Thoracic aorta (tissue), 2 donors: ENCODE measurements around the gene AUTS2. TPM values are rescaled to one million over a fixed set of nuclear protein-coding genes. Genes with fewer than 3 reads are reported as not detected.

Experiments used
- ATAC-seq: fragments of 150-250 bp; one replicate; pipeline ENCODE4 v1.8.0; 2017; ENCODE audit warnings: low read depth; ENCODE audit not compliant: insufficient number of reproducible peaks, low FRiP score
- DNase-seq: peaks from one replicate; pipeline ENCODE4 v3.0.0-alpha.2; 2020; ENCODE audit warnings: low spot score
- H3K27ac ChIP-seq, 2 donors: fragments of 200-600 bp; sonication (generic); 1 replicate in 1 of 2; 2 replicates in 1 of 2; pipeline ENCODE4 v1.5.1; 2016; ENCODE audit warnings: mild to moderate bottlenecking in 2 of 2, moderate library complexity in 2 of 2
- H3K27me3 ChIP-seq: fragments of 200-600 bp; sonication (generic); replicated peaks from 2 replicates; pipeline ENCODE4 v1.6.0; 2016; ENCODE audit warnings: mild to moderate bottlenecking; ENCODE audit not compliant: insufficient read depth
- H3K36me3 ChIP-seq: fragments of 200-600 bp; sonication (generic); one replicate; pipeline ENCODE4 v1.5.1; 2016
- H3K4me1 ChIP-seq, 2 donors: fragments of 200-600 bp; sonication (generic); 1 replicate in 1 of 2; 2 replicates in 1 of 2; pipeline versions ENCODE4 v1.5.1 to v1.6.0; 2016; ENCODE audit warnings: low read depth in 2 of 2, mild to moderate bottlenecking in 1 of 2; ENCODE audit not compliant: control insufficient read depth in 1 of 2
- H3K4me3 ChIP-seq: fragments of 200-600 bp; sonication (generic); 2 replicates; pipeline ENCODE4 v1.5.1; 2016; ENCODE audit warnings: mild to moderate bottlenecking
- H3K9me3 ChIP-seq: fragments of 200-600 bp; sonication (generic); 2 replicates; pipeline ENCODE4 v1.5.1; 2016
- total RNA-seq, 2 donors: library from RNA; depleted of rRNA; stranded (reverse); fragments of >200 nt; gene quantifications; one replicate each; pipeline versions ENCODE4 v1.1.0 to v1.2.3, GENCODE V29; 2016
- TF ChIP-seq, protein P1 (sequence below): fragments of 200-600 bp; sonication (generic); IDR thresholded peaks from one replicate; pipeline ENCODE4 v1.5.1; 2019; ENCODE audit warnings: antibody characterized with exemption

Gene AUTS2
- total RNA-seq, 2 donors from 2014 or later = 49.4 to 101 TPM

DNA sequence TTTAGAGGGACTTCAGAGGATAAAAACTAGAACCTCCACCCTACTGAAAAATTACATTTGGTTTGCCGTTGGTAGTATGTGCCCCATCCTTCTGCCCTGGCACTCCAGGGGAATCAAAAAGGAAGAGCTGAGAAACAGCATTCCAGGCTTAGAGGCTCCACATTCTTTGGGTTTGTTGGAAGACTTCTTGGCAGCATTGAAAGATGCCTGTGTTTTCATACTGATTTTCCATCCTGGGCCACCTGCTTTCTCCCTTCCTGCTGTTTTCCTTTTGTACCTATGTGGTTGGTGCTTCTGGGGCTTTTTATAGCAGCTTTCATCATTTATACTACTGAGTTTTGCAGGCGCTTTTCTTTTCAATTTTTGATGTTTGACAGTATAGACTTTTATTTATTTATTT lies 61.7 kb downstream of the AUTS2 start:
- no peaks in the 10 kb centered on the region for H3K27me3 ChIP-seq
- H3K9me3 ChIP-seq = no peaks in the 10 kb centered on the region
- H3K27ac ChIP-seq = no peak overlapping the region
- H3K4me1 ChIP-seq = peaks cover 0 to under 1% of the 10 kb centered on the region in 2 donors
- no peak overlapping the region for H3K4me3 ChIP-seq
- ATAC-seq (no peak), DNase-seq (no peak)
- TF ChIP-seq, protein P1, sequence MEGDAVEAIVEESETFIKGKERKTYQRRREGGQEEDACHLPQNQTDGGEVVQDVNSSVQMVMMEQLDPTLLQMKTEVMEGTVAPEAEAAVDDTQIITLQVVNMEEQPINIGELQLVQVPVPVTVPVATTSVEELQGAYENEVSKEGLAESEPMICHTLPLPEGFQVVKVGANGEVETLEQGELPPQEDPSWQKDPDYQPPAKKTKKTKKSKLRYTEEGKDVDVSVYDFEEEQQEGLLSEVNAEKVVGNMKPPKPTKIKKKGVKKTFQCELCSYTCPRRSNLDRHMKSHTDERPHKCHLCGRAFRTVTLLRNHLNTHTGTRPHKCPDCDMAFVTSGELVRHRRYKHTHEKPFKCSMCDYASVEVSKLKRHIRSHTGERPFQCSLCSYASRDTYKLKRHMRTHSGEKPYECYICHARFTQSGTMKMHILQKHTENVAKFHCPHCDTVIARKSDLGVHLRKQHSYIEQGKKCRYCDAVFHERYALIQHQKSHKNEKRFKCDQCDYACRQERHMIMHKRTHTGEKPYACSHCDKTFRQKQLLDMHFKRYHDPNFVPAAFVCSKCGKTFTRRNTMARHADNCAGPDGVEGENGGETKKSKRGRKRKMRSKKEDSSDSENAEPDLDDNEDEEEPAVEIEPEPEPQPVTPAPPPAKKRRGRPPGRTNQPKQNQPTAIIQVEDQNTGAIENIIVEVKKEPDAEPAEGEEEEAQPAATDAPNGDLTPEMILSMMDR = no peak
- H3K36me3 ChIP-seq = no peaks in the 10 kb centered on the region

DNA sequence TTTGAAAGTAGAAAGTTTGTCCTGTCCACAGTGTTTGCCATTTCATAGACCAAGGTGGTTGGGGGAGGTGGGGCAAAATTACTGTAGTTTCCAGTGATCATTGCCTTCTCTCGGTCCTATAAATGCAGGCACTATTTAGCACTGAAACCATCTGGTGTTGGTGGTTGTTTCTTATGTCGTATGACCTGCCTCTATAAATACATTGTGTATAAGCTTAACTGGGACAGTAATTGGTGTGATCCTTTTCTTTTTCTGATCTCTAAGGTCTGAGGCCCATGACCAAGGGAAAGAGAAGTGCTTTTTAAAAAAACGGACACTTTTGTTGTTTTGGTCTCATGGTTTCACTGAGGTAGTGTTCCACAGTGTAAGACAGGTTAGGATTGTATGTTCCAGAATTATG lies 63.1 kb downstream of the AUTS2 start:
- Histone ChIP-seq H3K4me3 (no peak overlapping the region), H3K9me3 (no peaks in the 10 kb centered on the region), H3K27me3 (no peaks in the 10 kb centered on the region), H3K36me3 (no peaks in the 10 kb centered on the region), H3K4me1 (no peaks in the 10 kb centered on the region), H3K27ac (no peak overlapping the region)
- DNase-seq = no peak
- TF ChIP-seq, protein P1 = no peak
- ATAC-seq = no peak

DNA sequence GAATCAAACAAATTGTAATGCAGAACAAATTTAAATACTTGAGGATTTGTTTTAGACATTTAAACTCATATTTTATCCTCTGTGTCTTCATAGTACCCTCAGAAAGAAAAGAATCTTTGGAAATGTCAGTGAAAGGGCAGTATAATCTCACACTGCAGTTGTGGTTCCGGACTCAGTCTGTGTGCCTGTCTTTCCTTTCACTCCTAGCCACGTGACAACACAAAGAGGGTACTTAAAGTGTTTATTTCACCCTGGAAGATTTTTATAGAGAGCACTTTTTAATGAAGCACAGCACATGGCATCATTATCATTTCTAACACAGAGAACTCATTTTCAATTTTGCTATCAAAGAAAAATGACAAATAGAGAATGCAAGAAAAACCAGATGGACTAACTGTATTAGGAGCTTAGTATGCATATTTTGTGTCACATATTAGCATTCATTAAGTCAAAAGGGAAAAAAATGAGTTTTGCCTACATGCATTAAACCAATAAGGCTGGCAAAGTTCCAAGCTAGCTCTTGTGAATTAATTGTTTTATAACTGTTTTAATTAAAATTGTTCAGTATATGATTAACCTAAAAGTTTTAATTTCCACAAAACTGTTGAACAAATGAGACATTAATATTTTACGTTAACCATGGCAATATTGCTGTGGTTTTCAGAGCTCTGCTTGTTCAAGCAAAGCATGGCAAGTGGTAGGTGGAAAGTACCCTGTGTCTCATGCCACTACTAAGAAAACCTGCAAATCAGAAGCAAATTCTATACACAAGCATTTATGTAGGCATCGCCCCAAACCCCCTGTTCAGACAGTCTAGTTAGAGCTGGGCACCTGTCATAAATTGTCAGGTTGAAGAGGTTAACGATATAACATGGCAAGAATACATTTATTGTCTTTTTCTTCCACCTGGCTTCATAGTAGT lies 65.9 kb downstream of the AUTS2 start:
- TF ChIP-seq, protein P1 = no peak
- Histone ChIP-seq H3K27me3 (no peaks in the 10 kb centered on the region), H3K4me1 (no peaks in the 10 kb centered on the region), H3K9me3 (no peaks in the 10 kb centered on the region), H3K36me3 (no peaks in the 10 kb centered on the region), H3K27ac (no peak overlapping the region), H3K4me3 (no peak overlapping the region)
- ATAC-seq (no peak), DNase-seq (no peak)

DNA sequence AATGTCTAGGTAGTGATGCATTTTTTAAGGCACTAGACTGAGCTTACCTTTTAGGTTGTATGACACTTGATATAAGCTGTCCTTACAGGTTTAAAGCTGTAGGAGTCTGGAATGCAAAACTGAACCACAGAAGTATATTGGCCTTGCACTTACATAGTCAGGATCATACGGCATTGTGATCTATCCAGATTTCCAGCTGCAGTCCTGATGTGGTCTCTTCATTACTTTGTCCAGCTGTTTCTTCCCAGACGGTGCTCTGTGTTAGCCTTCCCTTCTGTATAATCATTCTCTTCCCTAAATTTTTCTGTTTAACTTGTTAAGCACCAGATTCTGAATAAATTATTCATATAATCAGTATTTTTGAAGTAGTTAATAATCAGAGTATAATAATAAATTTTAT lies 67.1 kb downstream of the AUTS2 start:
- DNase-seq = no peak
- ATAC-seq = no peak
- H3K36me3 ChIP-seq = no peaks in the 10 kb centered on the region
- peaks cover 0 to 7% of the 10 kb centered on the region in 2 donors for H3K4me1 ChIP-seq
- no peak overlapping the region for H3K4me3 ChIP-seq
- TF ChIP-seq, protein P1 = no peak
- H3K27me3 ChIP-seq = no peaks in the 10 kb centered on the region
- no peaks in the 10 kb centered on the region for H3K9me3 ChIP-seq
- H3K27ac ChIP-seq = no peak overlapping the region

DNA sequence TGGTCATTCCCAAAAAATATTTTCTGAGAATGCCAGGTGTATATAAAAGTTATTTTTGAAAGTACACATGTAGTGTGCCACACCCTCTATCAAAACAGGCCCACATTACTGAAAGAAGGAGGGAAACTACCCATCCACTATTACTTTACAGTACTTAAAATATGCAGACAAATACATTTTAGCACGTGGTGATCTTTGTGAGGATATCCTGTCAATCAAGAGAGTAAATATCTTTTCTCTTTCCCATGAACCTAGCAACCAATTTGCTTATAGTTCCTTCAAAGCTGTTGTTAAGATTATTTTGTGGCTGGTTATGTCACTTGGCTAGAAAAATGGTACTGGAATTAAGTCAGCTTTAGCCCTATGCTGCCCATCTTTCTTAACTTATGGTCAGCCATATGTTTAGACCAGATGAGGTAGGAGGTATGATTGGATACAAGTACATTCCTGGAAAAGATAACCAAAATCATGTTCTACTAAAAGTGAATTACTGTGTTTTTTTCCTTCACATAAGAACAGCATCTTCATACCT lies 70.1 kb downstream of the AUTS2 start:
- Histone ChIP-seq H3K27ac (no peak overlapping the region), H3K4me1 (peaks cover 8 to 28% of the 10 kb centered on the region in 2 donors), H3K9me3 (no peaks in the 10 kb centered on the region), H3K36me3 (no peaks in the 10 kb centered on the region), H3K27me3 (no peaks in the 10 kb centered on the region), H3K4me3 (no peak overlapping the region)
- DNase-seq (no peak), ATAC-seq (no peak)
- TF ChIP-seq, protein P1 = no peak
